HCEC 1CT (cell line): ENCODE results near the gene STK39.

Experiments
- DNase-seq: peaks from one replicate; pipeline ENCODE4 v3.0.0-alpha.2; 2017

The STK39 gene

GRCh38 chr2:168207851-168208250 lies 39.5 kb downstream of the STK39 start:
- DNase-seq = no peak

- no peak for DNase-seq
These were observed 43.4 kb downstream of the STK39 start for GRCh38 chr2:168203762-168204693.

GRCh38 chr2:168201584-168202116 lies 45.7 kb downstream of the STK39 start:
- no peak for DNase-seq

GRCh38 chr2:168200930-168201583 lies 46.3 kb downstream of the STK39 start:
- DNase-seq = no peak

- DNase-seq = peak; percentile 70
These were observed 48.8 kb downstream of the STK39 start for GRCh38 chr2:168198476-168199207.

- no peak for DNase-seq
These were observed 50.6 kb downstream of the STK39 start for GRCh38 chr2:168196764-168197180.

- DNase-seq = peak; percentile 51
These were observed 52.4 kb downstream of the STK39 start for GRCh38 chr2:168194784-168195522.

GRCh38 chr2:168192839-168193616 lies 54.4 kb downstream of the STK39 start:
- DNase-seq = no peak

GRCh38 chr2:168191955-168192785 lies 55.2 kb downstream of the STK39 start:
- DNase-seq = no peak

GRCh38 chr2:168190590-168191336 lies 56.6 kb downstream of the STK39 start:
- DNase-seq = no peak

- peak; percentile 79 for DNase-seq
These were observed 57.4 kb downstream of the STK39 start for GRCh38 chr2:168189835-168190569.

GRCh38 chr2:168188002-168188401 lies 59.4 kb downstream of the STK39 start:
- no peak for DNase-seq

GRCh38 chr2:168186452-168186851 lies 60.9 kb downstream of the STK39 start:
- DNase-seq = no peak

GRCh38 chr2:168185583-168186274 lies 61.7 kb downstream of the STK39 start:
- no peak for DNase-seq

- DNase-seq = peak; percentile 57
These were observed 62.5 kb downstream of the STK39 start for GRCh38 chr2:168184681-168185513.

- no peak for DNase-seq
These were observed 63.9 kb downstream of the STK39 start for GRCh38 chr2:168183308-168183997.
